SK-N-SH (cell line): ENCODE data around the gene RGS11. TPM values are rescaled to one million over a fixed set of nuclear protein-coding genes. Genes with fewer than 3 reads are reported as not detected.

Experiments
- CTCF ChIA-PET: fragments of 300-600, 350-600 bp; formaldehyde crosslinking; extraction: SDS; loops from one replicate; lab custom pipeline; 2021; lab: Yijun Ruan, JAX
- POLR2A ChIA-PET: fragments of 350-600 bp; sonication (Branson Sonifier 250); formaldehyde crosslinking; extraction: SDS; loops from one replicate; lab custom pipeline; 2020; ENCODE audit warnings: antibody characterized with exemption, inconsistent platforms; lab: Yijun Ruan, JAX
- DNase-seq: peaks from one replicate; pipeline ENCODE4 v3.0.0; 2012
- H2AFZ ChIP-seq: fragments of 200-600 bp; sonication (generic); 2 replicates; pipeline ENCODE4 v1.8.1; 2016; ENCODE audit warnings: antibody characterized with exemption, mild to moderate bottlenecking, low read depth
- H3F3A ChIP-seq: fragments of 200-600 bp; sonication (generic); replicated peaks from 2 replicates; pipeline ENCODE3; 2016; ENCODE audit warnings: antibody characterized with exemption, mild to moderate bottlenecking; ENCODE audit not compliant: insufficient read depth
- H3K27ac ChIP-seq, 2 experiments: fragments of 200-500 bp in 1 of 2; fragments of 200-600 bp in 1 of 2; sonication (Bioruptor generic) in 1 of 2; sonication (generic), shearing (Covaris generic) in 1 of 2; 2 replicates each; pipeline versions ENCODE4 v1.5.1 to v1.6.1; 2014 to 2016; ENCODE audit warnings: low read depth in 2 of 2, inconsistent platforms in 1 of 2, low read length in 1 of 2, mild to moderate bottlenecking in 1 of 2, mixed read lengths in 1 of 2
- H3K27me3 ChIP-seq: fragments of 200-600 bp; sonication (generic), shearing (Covaris generic); 2 replicates; pipeline ENCODE4 v1.6.1; 2016; ENCODE audit warnings: mixed run types; ENCODE audit not compliant: insufficient read depth
- H3K36me3 ChIP-seq, 2 experiments: fragments of 200-500 bp in 1 of 2; fragments of 200-600 bp in 1 of 2; sonication (Bioruptor generic) in 1 of 2; sonication (generic) in 1 of 2; replicated peaks in 1 of 2; 2 replicates each; pipeline versions ENCODE3 to v1.5.1; 2014 to 2016; ENCODE audit warnings: low read length in 1 of 2, mild to moderate bottlenecking in 1 of 2; ENCODE audit not compliant: insufficient read depth in 2 of 2, control insufficient read depth in 1 of 2
- H3K4me1 ChIP-seq, 2 experiments: fragments of 200-500 bp in 1 of 2; fragments of 200-600 bp in 1 of 2; sonication (Bioruptor generic) in 1 of 2; sonication (generic), shearing (Covaris generic) in 1 of 2; 2 replicates each; pipeline versions ENCODE4 v1.5.1 to v1.6.1; 2014 to 2016; ENCODE audit warnings: low read depth in 1 of 2, low read length in 1 of 2, mixed run types in 1 of 2; ENCODE audit not compliant: insufficient read depth in 2 of 2, control insufficient read depth in 1 of 2
- H3K4me2 ChIP-seq: fragments of 200-600 bp; sonication (generic), shearing (Covaris generic); 2 replicates; pipeline ENCODE4 v1.6.1; 2017; ENCODE audit warnings: mixed run types
- H3K4me3 ChIP-seq, 2 experiments: fragments of 200-500 bp in 1 of 2; fragments of 200-600 bp in 1 of 2; sonication (Bioruptor generic) in 1 of 2; sonication (generic), shearing (Covaris generic) in 1 of 2; 2 replicates each; pipeline versions ENCODE4 v1.5.1 to v1.8.1; 2014 to 2016; ENCODE audit warnings: low read depth in 2 of 2, inconsistent platforms in 1 of 2, low read length in 1 of 2, mild to moderate bottlenecking in 1 of 2, mixed read lengths in 1 of 2, moderate library complexity in 1 of 2
- H3K79me2 ChIP-seq: fragments of 200-600 bp; sonication (generic); 2 replicates; pipeline ENCODE4 v1.8.1; 2017; ENCODE audit warnings: mild to moderate bottlenecking; ENCODE audit not compliant: insufficient read depth
- H3K9ac ChIP-seq: fragments of 200-600 bp; sonication (generic); 2 replicates; pipeline ENCODE4 v1.6.1; 2017; ENCODE audit warnings: mixed run types
- H3K9me2 ChIP-seq: fragments of 200-600 bp; sonication (generic); 2 replicates; pipeline ENCODE4 v1.6.1; 2017; ENCODE audit warnings: mixed run types
- H3K9me3 ChIP-seq: fragments of 200-600 bp; sonication (generic); 2 replicates; pipeline ENCODE4 v1.6.1; 2017; ENCODE audit warnings: mixed run types, mild to moderate bottlenecking, moderate library complexity
- H4K20me1 ChIP-seq: fragments of 200-600 bp; sonication (generic); 2 replicates; pipeline ENCODE4 v1.6.1; 2017; ENCODE audit warnings: mild to moderate bottlenecking, mixed run types; ENCODE audit not compliant: insufficient read depth
- EZH2phosphoT487 ChIP-seq: fragments of 200-600 bp; sonication (generic); IDR thresholded peaks from 2 replicates; pipeline ENCODE4 v1.6.1; 2017; ENCODE audit warnings: low read depth, mixed run types, mild to moderate bottlenecking, antibody characterized with exemption, moderate library complexity, borderline replicate concordance
- FOXJ3 ChIP-seq: sonication (generic); formaldehyde crosslinking; IDR thresholded peaks from 2 replicates; pipeline ENCODE4 v1.5.1; 2020; ENCODE audit warnings: mild to moderate bottlenecking, missing genetic modification reagents
- FOXM1 ChIP-seq: IDR thresholded peaks from 2 replicates; pipeline ENCODE4 v1.4.0; 2012; ENCODE audit warnings: low read depth, mild to moderate bottlenecking
- GABPA ChIP-seq: IDR thresholded peaks from 2 replicates; pipeline ENCODE4 v1.4.0; 2012; ENCODE audit warnings: low read depth, mild to moderate bottlenecking
- GATA2 ChIP-seq: sonication (generic); formaldehyde crosslinking; IDR thresholded peaks from 2 replicates; pipeline ENCODE4 v1.5.0; 2020; ENCODE audit warnings: mild to moderate bottlenecking, missing genetic modification reagents
- IRF3 ChIP-seq: fragments of 150-350 bp; IDR thresholded peaks from 2 replicates; pipeline ENCODE4 v1.6.1; 2016; ENCODE audit warnings: mild to moderate bottlenecking, low read depth, low read length
- MEF2A ChIP-seq: IDR thresholded peaks from 2 replicates; pipeline ENCODE4 v1.4.0; 2012; ENCODE audit warnings: low read depth, borderline replicate concordance
- NFIC ChIP-seq: IDR thresholded peaks from 2 replicates; pipeline ENCODE4 v1.4.0; 2012; ENCODE audit warnings: borderline replicate concordance
- NRF1 ChIP-seq: IDR thresholded peaks from 2 replicates; pipeline ENCODE4 v1.6.1; 2012; ENCODE audit warnings: low read depth, mild to moderate bottlenecking, low read length
- POLR2AphosphoS5 ChIP-seq: IDR thresholded peaks from 2 replicates; pipeline ENCODE4 v1.6.1; 2012; ENCODE audit warnings: low read depth, low read length
- RXRA ChIP-seq: IDR thresholded peaks from 2 replicates; pipeline ENCODE4 v1.4.0; 2012; ENCODE audit warnings: low read depth, mild to moderate bottlenecking, borderline replicate concordance
- SMC3 ChIP-seq: IDR thresholded peaks from 2 replicates; pipeline ENCODE4 v1.6.1; 2012; ENCODE audit warnings: low read depth, low read length, improper control_type of control experiment
- TCF12 ChIP-seq: IDR thresholded peaks from 2 replicates; pipeline ENCODE4 v1.4.0; 2012
- TEAD4 ChIP-seq: IDR thresholded peaks from 2 replicates; pipeline ENCODE4 v1.4.0; 2012; ENCODE audit warnings: mild to moderate bottlenecking, borderline replicate concordance; ENCODE audit not compliant: insufficient read depth
- WGBS: methylation state at CpG from one replicate; pipeline ENCODE4 v1.1.6; 2017; ENCODE audit warnings: low lambda C conversion rate; 5-methylcytosine and 5-hydroxymethylcytosine counted together
- polyA plus RNA-seq, 3 experiments: library from polyadenylated mRNA; depleted of rRNA; stranded (reverse); fragments of >200 nt; gene quantifications; 2 replicates each; pipeline ENCODE4 v1.2.3, GENCODE V29; 2012
- TF ChIP-seq, protein P1 (sequence below): IDR thresholded peaks from 2 replicates; pipeline ENCODE4; 2012

RGS11 gene
- polyA plus RNA-seq, 1 of the 3 experiments (the other 2 are of a cell fraction): 9.8 TPM

DNA sequence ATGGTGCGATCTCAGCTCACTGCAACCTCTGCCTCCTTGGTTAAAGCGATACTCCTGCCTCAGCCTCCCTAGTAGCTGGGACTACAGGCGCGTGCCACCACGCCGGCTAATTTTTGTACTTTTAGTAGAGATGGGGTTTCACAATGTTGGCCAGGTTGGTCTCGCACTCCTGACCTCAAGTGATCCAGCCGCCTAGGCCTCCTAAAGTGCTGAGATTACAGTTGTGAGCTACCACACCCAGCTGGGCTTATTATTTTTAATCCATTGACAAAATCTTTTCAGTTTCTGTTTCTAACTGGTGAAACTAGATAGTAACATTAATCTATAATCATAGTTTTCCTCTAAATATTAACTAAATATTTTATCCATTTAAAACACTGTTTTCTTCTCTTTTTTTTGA lies 35.2 kb downstream of the RGS11 start:
- 94% methylated on average over 8 of the region's 8 CpGs for WGBS
- no peak for TF ChIP-seq TEAD4
- TF ChIP-seq GABPA: no peak
- no peak for TF ChIP-seq MEF2A
- no peak for TF ChIP-seq FOXM1
- no peak for TF ChIP-seq TCF12
- TF ChIP-seq, protein P1, sequence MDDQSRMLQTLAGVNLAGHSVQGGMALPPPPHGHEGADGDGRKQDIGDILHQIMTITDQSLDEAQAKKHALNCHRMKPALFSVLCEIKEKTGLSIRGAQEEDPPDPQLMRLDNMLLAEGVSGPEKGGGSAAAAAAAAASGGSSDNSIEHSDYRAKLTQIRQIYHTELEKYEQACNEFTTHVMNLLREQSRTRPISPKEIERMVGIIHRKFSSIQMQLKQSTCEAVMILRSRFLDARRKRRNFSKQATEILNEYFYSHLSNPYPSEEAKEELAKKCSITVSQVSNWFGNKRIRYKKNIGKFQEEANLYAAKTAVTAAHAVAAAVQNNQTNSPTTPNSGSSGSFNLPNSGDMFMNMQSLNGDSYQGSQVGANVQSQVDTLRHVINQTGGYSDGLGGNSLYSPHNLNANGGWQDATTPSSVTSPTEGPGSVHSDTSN: no peak
- TF ChIP-seq SMC3: no peak
- no peak for TF ChIP-seq POLR2AphosphoS5
- TF ChIP-seq FOXJ3 (CRISPR knock-in tag): no peak
- no peak for TF ChIP-seq EZH2phosphoT487
- no peak for TF ChIP-seq NRF1
- TF ChIP-seq IRF3: no peak
- TF ChIP-seq RXRA: no peak
- Histone ChIP-seq H3K9ac (no peak overlapping the region), H3K4me1 (no peaks in the 10 kb centered on the region), H2AFZ (no peak overlapping the region), H3K27me3 (no peaks in the 10 kb centered on the region), H3K36me3 (no peaks in the 10 kb centered on the region), H3K9me3 (no peaks in the 10 kb centered on the region), H3K9me2 (no peaks in the 10 kb centered on the region), H3K4me3 (no peak overlapping the region), H4K20me1 (no peaks in the 10 kb centered on the region), H3K79me2 (peaks cover 49% of the 10 kb centered on the region), H3F3A (peaks cover 6% of the 10 kb centered on the region), H3K4me2 (no peak overlapping the region), H3K27ac (no peak overlapping the region)
- no peak for DNase-seq
- ChIA-PET POLR2A (no interaction called here), CTCF (interaction anchor here (1.5 to 1.6 kb wide), 3 partner anchors 9 to 122 kb away, joined by 4 to 9 read pairs (median 6); partner anchors contain the start of gene HBQ1)

- Histone ChIP-seq H3F3A (peaks cover 13% of the 10 kb centered on the region), H3K4me1 (no peaks in the 10 kb centered on the region), H3K27me3 (no peaks in the 10 kb centered on the region), H3K9me2 (no peaks in the 10 kb centered on the region), H4K20me1 (no peaks in the 10 kb centered on the region), H3K79me2 (peaks cover 49% of the 10 kb centered on the region), H3K4me3 (no peak overlapping the region), H3K9me3 (no peaks in the 10 kb centered on the region), H3K9ac (no peak overlapping the region), H3K36me3 (no peaks in the 10 kb centered on the region), H3K27ac (no peak overlapping the region), H3K4me2 (no peak overlapping the region), H2AFZ (no peak overlapping the region)
- TF ChIP-seq GATA2 (CRISPR knock-in tag) (no peak), NFIC (no peak)
- POLR2A ChIA-PET: no interaction called here
- 84% methylated on average over 3 of the region's 3 CpGs for WGBS
- CTCF ChIA-PET: interaction anchor here (1.5 to 1.6 kb wide), 3 partner anchors 9 to 123 kb away, joined by 4 to 9 read pairs (median 6); partner anchors contain the start of gene HBQ1
- no peak for DNase-seq
Measured at GRCh38 chr16:239948-240277, 35.8 kb downstream of the RGS11 start.
